ENCODE data around the gene ZNF576. TPM values are rescaled to one million over a fixed set of nuclear protein-coding genes. Genes with fewer than 3 reads are reported as not detected.

ZNF576 gene
- total RNA-seq, 1 experiment from 2014 or later = 12.6 TPM

DNA sequence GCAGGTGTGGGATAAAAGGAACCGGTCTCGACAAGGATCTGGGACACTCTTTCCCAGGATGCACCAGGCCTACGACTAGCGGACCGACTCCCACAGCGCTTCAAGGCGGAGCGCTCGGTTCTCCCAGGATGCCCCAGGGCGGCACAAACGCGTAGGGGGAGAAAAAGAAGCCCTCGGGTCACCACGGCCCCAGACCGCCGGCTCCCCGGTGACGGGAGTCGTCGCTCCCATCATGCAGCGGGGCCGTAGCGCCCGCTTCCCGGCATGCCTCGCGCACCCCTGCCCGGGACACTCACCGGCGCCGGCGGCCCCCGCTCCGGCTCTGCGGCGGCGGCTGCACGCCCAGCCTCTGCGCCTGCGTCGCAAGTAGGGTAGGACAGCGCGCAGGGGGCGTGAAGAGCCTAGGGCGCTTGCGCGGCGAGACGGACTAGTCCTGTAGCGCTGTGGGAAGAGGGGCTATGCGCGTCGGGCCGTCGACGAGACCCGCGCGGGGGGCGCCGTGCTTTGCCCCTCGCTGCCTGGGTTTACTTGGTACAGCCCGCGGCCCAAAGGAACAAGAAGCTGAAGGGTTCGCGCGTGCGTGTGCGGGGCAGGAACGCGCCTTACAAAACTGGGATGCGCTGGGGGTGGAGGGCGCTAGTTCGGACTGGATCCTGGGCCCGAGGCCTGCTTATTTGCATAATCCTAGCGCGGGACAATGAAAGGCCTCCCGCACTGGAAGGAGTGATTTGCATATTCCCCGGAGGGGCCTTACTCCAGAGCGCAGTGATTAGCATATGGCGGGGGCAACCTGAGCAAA is 23.1 kb downstream of the ZNF576 start, which contains the start of gene ZNF428:
Gene ZNF428 (minus strand): TSS at position 368 of the 799 bp plus-strand sequence. CDS start 5,325 bp downstream, outside the sequence.
- Histone ChIP-seq H3K27me3 (replicated peaks) (no peaks in the 10 kb centered on the region), H3K9me3 (replicated peaks) (no peaks in the 10 kb centered on the region), H3K36me3 (no peaks in the 10 kb centered on the region; the same call in 1 of the 2 replicates), H3K4me1 (replicated peaks) (peaks cover 9% of the 10 kb centered on the region), H3K4me3 (peak within 1 kb of the TSS; percentile 66), H3K27ac (peak within 1 kb of the TSS; percentile 78)
- peak; percentile 89 to 92 for DNase-seq (ENCODE audit: low read depth in 1 of 2, low spot score in 2 of 2)

DNA sequence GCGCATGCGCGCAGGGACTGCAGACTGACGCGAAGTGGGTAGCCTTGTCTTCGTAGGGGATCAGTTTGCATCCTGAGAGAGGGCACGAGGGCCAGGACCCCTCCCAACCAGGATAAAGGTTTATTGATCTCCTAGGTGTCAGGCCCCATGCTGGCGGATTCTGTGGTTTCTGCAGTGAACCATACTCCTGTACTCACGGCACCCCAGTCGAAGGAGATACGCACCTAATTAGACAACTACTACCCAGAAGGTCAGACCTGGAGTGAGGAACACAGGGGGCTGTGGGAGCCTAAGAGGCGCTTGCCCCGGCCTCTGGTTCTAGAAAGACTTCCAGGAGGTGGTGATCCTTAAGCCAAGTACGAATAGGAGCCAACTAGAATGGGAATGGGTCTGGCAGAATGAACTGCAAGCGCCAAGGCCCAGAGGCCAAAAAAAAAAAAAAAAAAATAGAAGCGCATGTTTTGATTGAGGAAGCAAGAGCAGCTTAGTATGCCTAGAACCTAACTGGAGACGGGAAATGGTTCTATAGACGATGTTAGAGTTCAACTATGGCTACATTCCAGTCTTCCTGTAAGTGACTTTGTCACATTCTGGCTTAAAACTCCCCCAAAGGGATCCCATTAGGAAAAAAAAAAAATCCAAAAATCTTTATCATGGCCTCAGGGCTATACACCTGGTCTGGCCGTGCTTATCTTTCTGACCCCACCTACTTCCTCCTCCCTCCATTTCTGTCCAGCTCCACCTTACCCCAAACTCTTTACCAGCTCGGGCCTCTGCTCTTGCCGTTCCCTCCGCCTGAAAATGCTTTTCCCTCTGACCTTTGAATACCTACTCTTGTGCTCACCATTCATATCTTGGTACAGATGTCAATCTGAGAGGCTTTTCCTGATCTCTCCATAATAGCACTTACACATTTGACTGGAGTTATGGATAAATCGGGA is 23.9 kb downstream of the ZNF576 start:
- Histone ChIP-seq H3K36me3 (no peaks in the 10 kb centered on the region; the same call in 1 of the 2 replicates), H3K4me1 (replicated peaks) (peaks cover 9% of the 10 kb centered on the region), H3K27me3 (replicated peaks) (no peaks in the 10 kb centered on the region), H3K9me3 (replicated peaks) (no peaks in the 10 kb centered on the region), H3K4me3 (peak overlapping the region; percentile 66), H3K27ac (no peak overlapping the region)
- DNase-seq (ENCODE audit: low read depth in 1 of 2, low spot score in 2 of 2) = no peak

DNA sequence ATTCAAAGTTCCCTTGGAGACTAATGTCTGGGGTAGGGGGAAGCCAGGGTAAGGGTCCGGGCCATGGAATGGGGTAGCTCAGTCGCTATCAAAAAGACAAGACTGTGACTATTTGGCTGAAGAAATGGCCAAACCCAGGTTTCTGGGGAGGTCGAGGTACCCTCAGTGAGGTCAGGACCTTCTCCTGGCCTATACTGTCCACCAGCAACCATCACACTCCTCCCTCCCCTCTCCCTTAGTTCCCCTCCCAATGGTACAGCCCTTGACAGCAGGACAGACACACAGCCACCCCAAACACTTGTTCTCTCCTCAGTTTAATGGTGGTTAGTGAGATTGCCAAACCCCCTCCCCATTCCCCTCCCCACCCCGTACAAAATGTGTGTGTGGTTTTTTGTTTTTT is 25.7 kb downstream of the ZNF576 start:
- Histone ChIP-seq H3K4me3 (no peak overlapping the region), H3K27ac (no peak overlapping the region), H3K4me1 (replicated peaks) (peaks cover 9% of the 10 kb centered on the region), H3K36me3 (no peaks in the 10 kb centered on the region; the same call in 1 of the 2 replicates), H3K9me3 (replicated peaks) (no peaks in the 10 kb centered on the region), H3K27me3 (replicated peaks) (no peaks in the 10 kb centered on the region)
- no peak for DNase-seq (ENCODE audit: low read depth in 1 of 2, low spot score in 2 of 2)

DNA sequence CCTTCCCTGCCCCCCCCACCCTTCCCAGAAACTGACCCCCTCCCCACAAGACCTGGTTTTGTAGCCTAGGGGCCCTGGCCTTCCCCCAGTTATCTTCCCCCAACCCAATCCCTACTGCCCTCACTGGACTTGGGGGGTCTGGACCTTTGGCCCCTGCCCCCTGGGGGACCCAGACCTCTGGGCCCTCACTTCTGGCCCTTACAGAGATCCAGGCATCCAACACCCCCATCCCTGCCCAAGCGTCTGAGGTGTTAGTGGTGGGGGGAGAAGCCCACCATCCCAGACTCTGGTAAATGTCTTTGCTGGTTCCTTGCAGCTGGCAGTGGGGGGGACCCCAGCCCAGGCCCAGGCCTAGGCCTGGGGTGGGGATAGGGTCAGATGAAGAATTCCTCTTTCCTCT is 26.6 kb downstream of the ZNF576 start:
- H3K27me3 ChIP-seq (replicated peaks) = no peaks in the 10 kb centered on the region
- H3K36me3 ChIP-seq = no peaks in the 10 kb centered on the region; the same call in 1 of the 2 replicates
- H3K27ac ChIP-seq = no peak overlapping the region
- peaks cover 9% of the 10 kb centered on the region for H3K4me1 ChIP-seq (replicated peaks)
- no peaks in the 10 kb centered on the region for H3K9me3 ChIP-seq (replicated peaks)
- H3K4me3 ChIP-seq = no peak overlapping the region
- DNase-seq (ENCODE audit: low read depth in 1 of 2, low spot score in 2 of 2) = no peak

DNA sequence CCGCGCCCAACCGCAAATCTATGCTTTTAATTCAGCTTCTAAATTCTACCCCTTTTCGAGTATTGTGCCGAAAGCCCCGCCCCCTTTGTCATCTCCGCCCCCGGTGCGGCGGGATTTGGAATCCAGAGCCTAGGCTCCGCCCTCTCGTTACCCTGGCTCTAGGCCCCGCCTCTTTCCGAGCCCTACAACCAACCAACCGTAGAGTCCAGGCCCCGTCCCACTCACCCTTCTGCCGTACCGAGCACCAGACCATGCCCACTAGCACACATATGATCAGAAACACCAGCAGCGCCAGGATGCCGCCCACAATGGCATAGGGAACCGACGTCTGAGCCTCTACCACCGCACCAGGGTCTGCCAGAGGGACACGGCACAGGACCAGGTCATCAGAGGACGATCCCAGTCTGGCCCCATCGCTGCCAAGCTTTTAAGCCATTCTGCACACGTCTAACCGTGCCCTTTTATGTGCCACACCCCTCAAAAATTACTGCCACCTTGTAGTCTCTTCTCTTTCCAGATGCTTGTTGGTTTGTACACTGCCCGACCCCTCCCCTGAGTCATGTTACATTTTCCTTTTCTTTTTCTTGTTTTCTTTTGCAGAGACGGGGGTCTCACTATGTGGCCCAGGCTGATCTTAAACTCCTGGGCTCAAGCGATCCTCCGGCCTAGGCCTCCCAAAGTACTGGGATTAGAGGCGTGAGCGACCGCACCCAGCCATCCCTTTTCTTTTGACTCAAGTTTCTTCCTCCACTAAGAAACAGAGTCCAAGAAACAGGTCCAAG is 27.7 kb downstream of the ZNF576 start:
- DNase-seq (ENCODE audit: low read depth in 1 of 2, low spot score in 2 of 2) = no peak
- Histone ChIP-seq H3K27me3 (replicated peaks) (peaks cover 1% of the 10 kb centered on the region; the same call in 1 of the 2 replicates), H3K9me3 (replicated peaks) (no peaks in the 10 kb centered on the region), H3K27ac (no peak overlapping the region), H3K4me3 (no peak overlapping the region), H3K4me1 (replicated peaks) (peaks cover 5% of the 10 kb centered on the region), H3K36me3 (no peaks in the 10 kb centered on the region; the same call in 1 of the 2 replicates)

DNA sequence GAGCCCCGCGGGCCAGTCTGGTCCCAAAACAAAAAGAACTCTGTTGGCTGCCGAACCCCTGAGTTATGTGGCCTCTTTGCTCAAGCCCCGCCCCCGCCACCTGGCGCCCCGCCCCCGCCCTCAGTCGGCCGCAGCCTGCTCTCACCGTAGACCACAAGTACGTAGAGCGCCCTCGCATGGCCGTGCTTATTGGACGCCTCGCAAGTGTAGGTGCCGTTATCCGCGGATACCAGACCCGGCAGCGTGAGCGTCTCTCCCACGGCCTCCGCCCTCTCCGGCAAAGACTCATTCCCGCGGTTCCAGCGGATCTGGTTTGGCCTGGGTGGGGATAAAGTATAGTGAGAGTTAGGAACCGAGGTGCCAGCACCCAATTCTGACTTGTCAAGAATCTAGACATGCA is 28.5 kb downstream of the ZNF576 start:
- DNase-seq (ENCODE audit: low read depth in 1 of 2, low spot score in 2 of 2) = no peak
- H3K4me3 ChIP-seq = no peak overlapping the region
- no peak overlapping the region for H3K27ac ChIP-seq
- H3K27me3 ChIP-seq (replicated peaks) = peaks cover 4% of the 10 kb centered on the region; the same call in 1 of the 2 replicates
- no peaks in the 10 kb centered on the region for H3K36me3 ChIP-seq
- peaks cover 4% of the 10 kb centered on the region for H3K4me1 ChIP-seq (replicated peaks)
- no peaks in the 10 kb centered on the region for H3K9me3 ChIP-seq (replicated peaks)

DNA sequence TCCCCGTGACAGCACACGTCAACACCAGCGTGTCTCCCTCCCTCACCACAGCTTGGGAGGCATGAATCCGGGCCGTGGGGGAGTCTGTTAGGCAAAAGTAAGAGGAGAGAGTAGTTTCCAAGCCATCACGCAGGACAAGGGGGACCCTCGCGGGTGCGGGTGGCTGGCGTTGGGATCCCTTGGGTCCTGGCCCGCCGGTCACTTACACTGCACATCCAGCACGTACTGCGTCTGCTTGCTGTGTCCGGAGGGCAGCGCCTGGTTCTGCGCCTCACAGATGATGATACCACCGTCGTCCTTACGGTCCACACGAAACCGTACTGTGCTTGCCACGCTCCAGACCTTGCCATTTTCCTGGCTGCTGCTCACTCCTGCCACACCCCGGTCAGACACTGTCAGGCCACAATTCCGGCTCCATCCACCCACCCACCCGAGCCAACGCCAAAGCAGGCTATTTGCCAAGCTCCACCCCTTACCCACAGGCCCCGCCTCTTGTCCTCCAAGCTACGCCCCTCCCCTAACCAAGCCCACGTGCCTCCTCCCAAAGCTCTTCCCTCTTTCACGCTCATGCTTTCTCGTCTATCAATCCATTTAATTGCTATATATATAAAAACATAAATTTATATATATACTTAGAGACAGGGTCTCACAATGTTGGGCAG is 29.7 kb downstream of the ZNF576 start:
- Histone ChIP-seq H3K27ac (no peak overlapping the region), H3K4me1 (replicated peaks) (no peaks in the 10 kb centered on the region), H3K4me3 (no peak overlapping the region), H3K27me3 (replicated peaks) (peaks cover 11% of the 10 kb centered on the region; the same call in 1 of the 2 replicates), H3K36me3 (no peaks in the 10 kb centered on the region), H3K9me3 (replicated peaks) (no peaks in the 10 kb centered on the region)
- peak in 1 of 2 experiments; percentile 58 for DNase-seq (ENCODE audit: low read depth in 1 of 2, low spot score in 2 of 2)

DNA sequence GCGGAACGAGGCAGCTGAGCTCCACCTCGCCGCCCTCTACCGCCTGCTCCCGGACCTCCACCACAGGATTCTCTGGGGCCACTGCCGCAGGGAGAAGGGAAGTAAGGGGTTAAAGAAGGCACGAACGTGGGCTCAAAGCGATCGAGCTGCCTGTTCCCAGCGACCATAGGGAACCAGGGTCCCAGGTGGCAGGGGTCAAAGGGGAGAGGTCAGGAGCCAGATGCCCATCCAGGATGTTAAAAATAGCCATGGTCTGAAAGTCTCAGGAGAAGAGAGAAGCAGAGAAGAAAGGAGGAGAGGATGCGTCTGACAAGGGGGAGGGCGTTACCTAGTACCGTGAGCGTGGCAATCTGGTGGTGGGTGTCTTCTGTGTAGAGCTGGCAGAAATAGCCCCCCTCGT is 30.4 kb downstream of the ZNF576 start:
- no peaks in the 10 kb centered on the region for H3K4me1 ChIP-seq (replicated peaks)
- no peak overlapping the region for H3K27ac ChIP-seq
- no peak for DNase-seq (ENCODE audit: low read depth in 1 of 2, low spot score in 2 of 2)
- H3K36me3 ChIP-seq = no peaks in the 10 kb centered on the region
- H3K9me3 ChIP-seq (replicated peaks) = no peaks in the 10 kb centered on the region
- peaks cover 14% of the 10 kb centered on the region; the same call in 1 of the 2 replicates for H3K27me3 ChIP-seq (replicated peaks)
- no peak overlapping the region for H3K4me3 ChIP-seq

DNA sequence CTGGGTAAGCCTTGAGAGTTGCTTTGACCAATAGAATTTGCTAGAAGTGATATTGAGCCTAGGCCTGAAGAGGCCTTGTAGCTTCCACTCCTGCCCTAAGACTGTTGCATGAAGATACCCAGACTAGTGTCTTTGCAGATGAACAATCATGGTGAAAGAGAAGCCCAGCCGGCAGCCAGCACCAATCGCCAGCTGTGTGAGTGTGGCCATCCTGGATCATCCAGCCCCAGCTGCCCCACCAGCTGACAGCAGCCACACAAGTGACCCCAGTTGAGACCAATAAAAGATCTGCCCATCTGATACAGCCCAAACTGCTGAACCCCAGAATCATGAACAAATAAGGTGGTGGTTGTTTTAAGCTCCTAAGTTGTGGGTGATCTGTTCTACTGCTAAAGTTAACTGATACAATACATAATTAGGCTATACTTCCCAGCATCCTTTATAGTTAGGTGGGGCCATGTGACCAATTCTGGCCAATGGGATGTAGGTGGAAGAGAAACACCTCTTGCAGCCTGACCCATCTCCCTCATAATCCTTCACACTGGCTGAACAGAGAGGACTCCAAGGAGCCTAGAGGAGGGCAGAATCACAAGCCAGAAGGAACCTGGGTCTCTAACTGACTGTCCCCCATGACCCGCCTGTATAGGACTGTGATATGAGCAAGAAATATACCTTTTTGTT is 32.4 kb downstream of the ZNF576 start:
- no peak for DNase-seq (ENCODE audit: low read depth in 1 of 2, low spot score in 2 of 2)
- peaks cover 14% of the 10 kb centered on the region; the same call in 1 of the 2 replicates for H3K27me3 ChIP-seq (replicated peaks)
- no peak overlapping the region for H3K27ac ChIP-seq
- no peaks in the 10 kb centered on the region for H3K36me3 ChIP-seq
- no peak overlapping the region for H3K4me3 ChIP-seq
- no peaks in the 10 kb centered on the region for H3K4me1 ChIP-seq (replicated peaks)
- H3K9me3 ChIP-seq (replicated peaks) = no peaks in the 10 kb centered on the region

DNA sequence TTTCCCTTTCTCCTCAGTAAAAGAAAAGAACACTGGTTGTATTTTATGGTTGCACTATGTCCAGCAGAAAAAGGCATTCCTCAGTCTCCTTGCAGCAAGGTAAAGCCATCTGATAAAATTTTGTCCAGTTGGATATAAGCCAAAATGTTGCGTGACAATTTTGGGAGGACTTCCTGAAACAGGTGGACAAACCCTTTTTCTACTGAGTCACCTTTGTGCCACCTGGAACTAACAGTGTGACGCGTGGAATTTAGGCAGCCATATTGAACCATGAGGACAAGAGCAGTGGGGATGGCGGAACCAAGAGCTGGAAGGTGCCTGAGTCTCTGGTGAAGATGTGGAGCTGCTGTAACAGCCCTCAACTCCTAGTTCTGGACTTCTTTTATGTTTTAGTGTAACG is 35.1 kb downstream of the ZNF576 start:
- no peak overlapping the region for H3K4me3 ChIP-seq
- no peaks in the 10 kb centered on the region for H3K9me3 ChIP-seq (replicated peaks)
- H3K36me3 ChIP-seq = no peaks in the 10 kb centered on the region
- H3K4me1 ChIP-seq (replicated peaks) = no peaks in the 10 kb centered on the region
- no peak for DNase-seq (ENCODE audit: low read depth in 1 of 2, low spot score in 2 of 2)
- peaks cover 23% of the 10 kb centered on the region; the same call in 1 of the 2 replicates for H3K27me3 ChIP-seq (replicated peaks)
- no peak overlapping the region for H3K27ac ChIP-seq

DNA sequence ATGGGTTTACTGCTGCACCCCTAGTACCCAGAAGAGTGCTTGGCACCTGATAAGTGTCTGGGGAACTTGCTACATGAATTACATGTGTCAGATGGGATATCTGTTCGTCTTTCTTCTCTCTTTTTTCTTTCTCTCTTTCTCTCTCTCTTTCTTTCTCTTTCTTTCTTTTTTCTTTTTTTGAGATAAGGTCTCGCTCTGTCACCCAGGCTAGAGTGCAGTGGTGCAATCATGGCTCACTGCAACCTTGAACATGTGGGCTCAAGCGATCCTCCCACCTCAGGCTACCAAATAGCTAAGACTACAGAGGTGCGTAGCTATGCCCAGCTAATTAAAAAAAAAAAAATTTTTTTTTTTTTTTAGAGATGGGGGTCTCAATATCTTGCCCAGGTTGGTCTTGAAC is 37.1 kb downstream of the ZNF576 start:
- DNase-seq (ENCODE audit: low read depth in 1 of 2, low spot score in 2 of 2) = no peak
- H3K27ac ChIP-seq = no peak overlapping the region
- H3K4me1 ChIP-seq (replicated peaks) = no peaks in the 10 kb centered on the region
- peaks cover 40% of the 10 kb centered on the region for H3K27me3 ChIP-seq (replicated peaks)
- H3K36me3 ChIP-seq = no peaks in the 10 kb centered on the region
- H3K9me3 ChIP-seq (replicated peaks) = no peaks in the 10 kb centered on the region
- H3K4me3 ChIP-seq = no peak overlapping the region

DNA sequence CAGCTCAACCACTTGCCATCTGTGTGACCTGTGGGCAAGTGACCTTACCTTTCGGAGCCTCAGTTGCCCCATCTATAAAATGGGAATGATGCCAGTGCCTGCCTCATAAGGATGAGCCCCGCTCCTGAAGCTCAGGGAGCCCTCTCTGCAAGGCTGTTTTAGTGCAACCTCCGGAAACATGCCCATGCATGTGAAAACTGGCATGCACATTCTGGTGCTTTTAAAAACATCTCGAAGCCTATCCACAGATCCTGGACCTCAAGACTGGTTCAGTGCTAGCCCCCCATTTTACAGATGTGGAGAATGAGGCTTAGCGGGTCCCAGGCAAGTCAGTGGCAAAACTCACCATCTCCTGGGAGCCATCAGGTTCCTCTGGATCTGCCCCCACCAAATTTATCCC is 37.7 kb downstream of the ZNF576 start:
- DNase-seq (ENCODE audit: low read depth in 1 of 2, low spot score in 2 of 2) = no peak
- Histone ChIP-seq H3K4me1 (replicated peaks) (no peaks in the 10 kb centered on the region), H3K9me3 (replicated peaks) (no peaks in the 10 kb centered on the region), H3K4me3 (no peak overlapping the region), H3K27me3 (replicated peaks) (peaks cover 45% of the 10 kb centered on the region), H3K36me3 (no peaks in the 10 kb centered on the region), H3K27ac (no peak overlapping the region)

Data from SJSA1 (cell line).